Nasal cavity respiratory epithelium epithelial cell of viscerocranial mucosa (primary cell): Measurements from ENCODE around the gene OR2T11. TPM values are rescaled to one million over a fixed set of nuclear protein-coding genes. Genes with fewer than 3 reads are reported as not detected.

Experiments used
- total RNA-seq: library from RNA; depleted of rRNA; stranded (reverse); fragments of >200 nt; gene quantifications from 2 replicates; pipeline ENCODE4 v1.2.3, GENCODE V29; 2014

The OR2T11 gene, protein sequence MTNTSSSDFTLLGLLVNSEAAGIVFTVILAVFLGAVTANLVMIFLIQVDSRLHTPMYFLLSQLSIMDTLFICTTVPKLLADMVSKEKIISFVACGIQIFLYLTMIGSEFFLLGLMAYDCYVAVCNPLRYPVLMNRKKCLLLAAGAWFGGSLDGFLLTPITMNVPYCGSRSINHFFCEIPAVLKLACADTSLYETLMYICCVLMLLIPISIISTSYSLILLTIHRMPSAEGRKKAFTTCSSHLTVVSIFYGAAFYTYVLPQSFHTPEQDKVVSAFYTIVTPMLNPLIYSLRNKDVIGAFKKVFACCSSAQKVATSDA
- not detected in 2 replicates for total RNA-seq

DNA sequence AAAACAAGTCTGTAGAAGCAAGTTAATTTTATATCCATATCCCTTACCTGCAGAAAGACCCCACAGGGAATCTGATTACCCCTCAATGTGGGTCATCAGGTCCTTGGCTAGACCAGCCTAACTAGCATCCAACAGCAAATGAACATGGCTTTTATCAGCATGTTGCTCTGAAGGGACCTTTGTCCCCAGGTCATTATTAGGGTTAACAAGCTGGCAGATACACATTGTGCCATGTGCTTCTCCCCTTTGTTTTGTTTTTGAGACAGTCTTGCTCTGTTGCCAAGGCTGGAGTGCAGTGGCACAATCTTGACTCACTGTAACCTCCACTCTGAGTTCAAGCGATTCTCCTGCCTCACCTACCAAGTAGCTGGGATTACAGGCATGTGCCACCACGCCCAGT, at the start of gene OR2T11:
OR2T11 (minus strand) TSS at position 101 of the 400 bp plus-strand sequence. CDS start 7,963 bp downstream, outside the sequence.

DNA sequence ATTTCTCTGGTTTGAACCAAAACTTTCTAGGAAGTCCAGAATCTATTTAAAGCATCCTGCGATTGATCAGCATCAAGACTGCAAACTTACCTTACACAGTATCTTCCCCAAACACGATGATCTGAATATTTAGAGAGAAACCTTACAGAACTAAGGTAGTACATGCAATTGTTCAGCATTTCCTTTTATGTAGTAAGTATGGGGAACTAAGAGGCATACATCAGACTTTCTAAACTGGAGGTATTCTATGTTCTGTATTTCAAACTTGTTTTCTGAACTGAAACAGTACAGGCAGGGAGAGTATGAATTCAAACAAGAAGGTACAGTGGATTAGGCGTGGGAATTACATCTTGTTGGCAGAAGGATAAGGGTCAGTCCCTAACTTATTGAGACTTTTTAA, 20.5 kb upstream of the OR2T11 start, which contains the start of gene OR2T27:
OR2T27 (minus strand) TSS at position 175 of the 400 bp plus-strand sequence. CDS start 4,644 bp downstream, outside the sequence.

DNA sequence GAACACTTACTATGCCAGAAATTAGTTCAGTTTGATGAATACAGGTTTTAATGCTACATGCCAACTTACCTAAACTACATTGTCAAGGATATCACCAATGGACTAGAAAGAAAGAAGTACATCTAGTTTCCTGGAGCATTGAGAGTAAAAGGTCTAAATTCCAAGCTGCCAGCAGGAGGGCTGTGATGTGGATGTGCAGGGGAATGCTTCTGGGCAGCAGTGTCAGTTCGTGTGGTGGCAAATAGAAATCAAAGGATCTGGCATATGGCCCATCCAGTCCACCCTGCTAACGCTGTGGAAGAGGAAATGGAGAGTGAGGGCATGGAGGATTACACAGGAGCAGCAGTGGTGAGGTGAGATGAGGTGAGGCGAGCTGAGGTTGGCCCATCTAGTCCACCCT, 10.3 kb upstream of the OR2T11 start, which contains the start of gene OR2T35:
OR2T35 (minus strand) TSS at position 101 of the 400 bp plus-strand sequence. CDS start 6,020 bp downstream, outside the sequence.

DNA sequence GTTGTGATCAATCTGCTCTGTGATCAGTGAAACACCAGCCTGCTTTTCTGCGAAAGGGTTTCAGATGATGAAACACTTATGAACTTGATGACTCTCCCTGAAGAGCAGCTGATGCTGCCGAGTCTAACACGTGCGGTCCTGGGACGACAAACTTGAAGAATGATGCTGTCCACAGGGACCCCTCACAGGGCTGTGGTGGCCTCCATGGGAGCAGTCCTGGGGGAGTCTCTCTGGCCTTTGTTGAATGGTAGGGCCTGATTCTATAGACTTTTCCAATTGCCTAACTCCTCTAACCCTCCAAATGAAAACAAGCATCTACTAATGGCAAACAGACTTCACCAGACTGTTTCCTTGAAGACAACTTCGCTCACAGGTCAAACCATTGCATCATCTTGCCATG, 37.3 kb downstream of the OR2T11 start, which contains the start of gene OR2T10:
OR2T10 (minus strand) TSS at position 112 of the 400 bp plus-strand sequence. CDS start 3,932 bp downstream, outside the sequence.

DNA sequence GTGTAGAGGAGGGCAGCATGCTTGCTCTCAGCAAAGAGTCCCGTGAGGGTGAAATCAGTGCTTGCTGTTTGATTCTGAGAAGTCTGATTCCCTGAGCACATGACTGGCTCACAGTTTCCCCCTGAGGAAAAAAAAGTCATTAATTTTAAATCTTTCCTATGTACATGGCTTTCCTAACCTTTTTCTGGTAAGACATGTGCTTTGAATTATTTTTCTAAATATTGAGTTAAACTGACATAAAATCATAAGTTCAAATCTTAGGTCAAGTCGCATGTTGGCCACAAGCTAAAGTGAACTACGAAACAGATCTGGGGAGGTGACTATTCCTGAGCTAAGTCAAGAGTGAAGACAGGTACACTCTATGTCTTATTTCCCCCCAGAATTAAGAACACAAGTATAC, 60.2 kb downstream of the OR2T11 start, which contains the start of gene OR2T34:
OR2T34 (minus strand) TSS at position 101 of the 400 bp plus-strand sequence; CDS start at position 101, 0 bp downstream.

Other genes with a start within 250 kb of the OR2T11 start
- gene OR2T1, start 232.0 kb downstream of the OR2T11 start, total RNA-seq = not detected in 2 replicates
- gene OR2T2, start 189.5 kb downstream of the OR2T11 start, total RNA-seq = not detected in 2 replicates
- gene OR2T3, start 161.7 kb downstream of the OR2T11 start, total RNA-seq = not detected in 2 replicates
- not detected in 2 replicates for gene OR2T5, start 146.5 kb downstream of the OR2T11 start, total RNA-seq
- gene OR2G6, start 127.0 kb downstream of the OR2T11 start, total RNA-seq = not detected in 2 replicates
- gene OR2T29, start 72.3 kb downstream of the OR2T11 start, total RNA-seq = not detected in 2 replicates
- gene OR2T34, start 60.3 kb downstream of the OR2T11 start, total RNA-seq = not detected in 2 replicates
- not detected in 2 replicates for gene OR2T10, start 37.4 kb downstream of the OR2T11 start, total RNA-seq
- gene OR2T35, start 10.2 kb upstream of the OR2T11 start, total RNA-seq = not detected in 2 replicates
- not detected in 2 replicates for gene OR2T27, start 20.4 kb upstream of the OR2T11 start, total RNA-seq
- not detected in 2 replicates for gene OR14I1, start 67.7 kb upstream of the OR2T11 start, total RNA-seq
- not detected in 2 replicates for gene LYPD8, start 120.7 kb upstream of the OR2T11 start, total RNA-seq
- 20.2 and 27.3 TPM in 2 replicates for gene SH3BP5L, start 190.8 kb upstream of the OR2T11 start, total RNA-seq
- gene ZNF672, start 203.1 kb upstream of the OR2T11 start, total RNA-seq = 24.4 and 27.3 TPM in 2 replicates
- 13.0 and 21.4 TPM in 2 replicates for gene ZNF692, start 224.0 kb upstream of the OR2T11 start, total RNA-seq